ENCODE results near the gene LRP10.

DNA sequence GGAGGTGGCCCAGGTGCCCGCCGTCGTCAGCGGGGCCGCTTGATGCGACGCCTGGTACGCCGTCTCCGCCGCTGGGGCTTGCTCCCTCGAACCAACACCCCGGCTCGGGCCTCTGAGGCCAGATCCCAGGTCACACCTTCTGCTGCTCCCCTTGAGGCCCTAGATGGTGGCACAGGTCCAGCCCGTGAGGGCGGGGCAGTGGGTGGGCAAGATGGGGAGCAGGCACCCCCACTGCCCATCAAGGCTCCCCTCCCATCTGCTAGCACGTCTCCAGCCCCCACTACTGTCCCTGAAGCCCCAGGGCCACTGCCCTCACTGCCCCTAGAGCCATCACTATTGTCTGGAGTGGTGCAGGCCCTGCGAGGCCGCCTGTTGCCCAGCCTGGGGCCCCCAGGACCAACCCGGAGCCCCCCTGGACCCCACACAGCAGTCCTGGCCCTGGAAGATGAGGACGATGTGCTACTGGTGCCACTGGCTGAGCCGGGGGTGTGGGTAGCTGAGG lies 5.5 kb downstream of the LRP10 start:
- TF ChIP-seq POLR2A (IDR thresholded peaks at IDR 0.05) = no peak
- TF ChIP-seq POLR2AphosphoS5 (IDR thresholded peaks at IDR 0.05; ENCODE audit: insufficient read depth in 1 of 2, low read depth in 1 of 2) = no peak
- TF ChIP-seq, protein P1, sequence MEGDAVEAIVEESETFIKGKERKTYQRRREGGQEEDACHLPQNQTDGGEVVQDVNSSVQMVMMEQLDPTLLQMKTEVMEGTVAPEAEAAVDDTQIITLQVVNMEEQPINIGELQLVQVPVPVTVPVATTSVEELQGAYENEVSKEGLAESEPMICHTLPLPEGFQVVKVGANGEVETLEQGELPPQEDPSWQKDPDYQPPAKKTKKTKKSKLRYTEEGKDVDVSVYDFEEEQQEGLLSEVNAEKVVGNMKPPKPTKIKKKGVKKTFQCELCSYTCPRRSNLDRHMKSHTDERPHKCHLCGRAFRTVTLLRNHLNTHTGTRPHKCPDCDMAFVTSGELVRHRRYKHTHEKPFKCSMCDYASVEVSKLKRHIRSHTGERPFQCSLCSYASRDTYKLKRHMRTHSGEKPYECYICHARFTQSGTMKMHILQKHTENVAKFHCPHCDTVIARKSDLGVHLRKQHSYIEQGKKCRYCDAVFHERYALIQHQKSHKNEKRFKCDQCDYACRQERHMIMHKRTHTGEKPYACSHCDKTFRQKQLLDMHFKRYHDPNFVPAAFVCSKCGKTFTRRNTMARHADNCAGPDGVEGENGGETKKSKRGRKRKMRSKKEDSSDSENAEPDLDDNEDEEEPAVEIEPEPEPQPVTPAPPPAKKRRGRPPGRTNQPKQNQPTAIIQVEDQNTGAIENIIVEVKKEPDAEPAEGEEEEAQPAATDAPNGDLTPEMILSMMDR (IDR thresholded peaks at IDR 0.05) = no peak

All from vagina (tissue), 2 donors.